Thyroid gland (tissue), 4 donors: Measurements from ENCODE around the gene CCZ1B.
"Not testable (repeated sequence)": the region's sequence is repeated elsewhere in the genome, so short reads cannot be mapped to it uniquely, and the experiment has no call there.

Experiments
- CTCF ChIP-seq, 6 experiments: fragments of 200-600 bp in 3 of 6; fragments of 450-650 bp in 3 of 6; sonication (generic) in 3 of 6; IDR thresholded peaks; one replicate each; pipeline ENCODE4 v1.5.1; 2016 to 2019; ENCODE audit warnings: antibody characterized with exemption in 6 of 6, mild to moderate bottlenecking in 2 of 6, inconsistent platforms in 1 of 6, moderate library complexity in 1 of 6
- POLR2A ChIP-seq, 2 donors: fragments of 450-650 bp; IDR thresholded peaks; one replicate each; pipeline ENCODE4 v1.6.1; 2017; ENCODE audit warnings: antibody characterized with exemption in 2 of 2, mild to moderate bottlenecking in 2 of 2, moderate library complexity in 1 of 2

GRCh38 chr7:6843654-6844053 is 17.6 kb upstream of the CCZ1B start:
- TF ChIP-seq CTCF, POLR2A (IDR thresholded peaks at IDR 0.05): not testable (repeated sequence)
